ENCODE results near the gene AATK. TPM values are rescaled to one million over a fixed set of nuclear protein-coding genes. Genes with fewer than 3 reads are reported as not detected.

The AATK gene
- total and polyA plus RNA-seq, 10 donors: 2.5 to 69.5 (median 20.1) TPM

DNA sequence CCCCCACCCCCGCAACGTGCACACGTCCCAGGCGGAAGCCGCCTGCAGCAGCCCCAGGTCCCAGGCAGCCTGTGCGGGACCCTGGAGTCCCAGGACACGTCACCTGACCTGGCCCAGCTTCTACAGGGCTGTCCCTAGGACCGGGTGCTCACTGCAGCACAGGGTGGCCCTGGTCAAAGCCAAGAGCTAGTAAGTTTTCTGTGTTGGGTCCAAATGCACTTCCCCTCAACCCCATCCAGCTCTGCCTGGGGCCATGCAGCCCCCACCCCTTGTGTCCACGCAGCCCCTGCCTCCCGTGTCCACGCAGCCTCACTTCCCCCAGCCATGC lies 22.9 kb downstream of the AATK start:
- H3K4me3 ChIP-seq: no peak overlapping the region
- H3K36me3 ChIP-seq: no peaks in the 10 kb centered on the region
- H3K4me1 ChIP-seq: peaks cover 5 to 34% (median 12%) of the 10 kb centered on the region in 6 donors
- DNase-seq: no peak
- H3K9me3 ChIP-seq: no peaks in the 10 kb centered on the region
- intact Hi-C loops (cut with DNase I; ENCODE audit: low total_unique reads): loop anchor here (5.0 to 10.0 kb wide), 2 partner anchors 52 to 99 kb away; no protein-coding TSS in a partner anchor
- TF ChIP-seq CTCF (IDR thresholded peaks at IDR 0.05 in 8 of 11, conservative IDR thresholded peaks at IDR 0.05 in 3 of 11) (no peak), POLR2A (IDR thresholded peaks at IDR 0.05) (no peak), POLR2AphosphoS5 (IDR thresholded peaks at IDR 0.05) (no peak)
- H3K27me3 ChIP-seq (replicated peaks in 1 of 7): peaks cover 0 to 7% (median 0%) of the 10 kb centered on the region in 7 donors
- WGBS, 5 donors: 69 to 94% (median 84%) methylated on average over 2 to 11 of the region's 11 CpGs
- H3K27ac ChIP-seq: peak overlapping the region in 1 of 8 donors; percentile 28

- TF ChIP-seq POLR2A (IDR thresholded peaks at IDR 0.05) (no peak), CTCF (IDR thresholded peaks at IDR 0.05 in 8 of 11, conservative IDR thresholded peaks at IDR 0.05 in 3 of 11) (peak; percentile 45 to 82 (median 74)), POLR2AphosphoS5 (IDR thresholded peaks at IDR 0.05) (peak; percentile 57 to 65 (median 65))
- DNase-seq: peak; percentile 91
- intact Hi-C loops (cut with DNase I; ENCODE audit: low total_unique reads): loop anchor here (5.0 to 10.0 kb wide), 2 partner anchors 52 to 100 kb away; no protein-coding TSS in a partner anchor
- Histone ChIP-seq H3K4me3 (no peak overlapping the region), H3K36me3 (no peaks in the 10 kb centered on the region), H3K27ac (peak overlapping the region in 1 of 8 donors; percentile 28), H3K4me1 (peaks cover 5 to 34% (median 12%) of the 10 kb centered on the region in 6 donors), H3K27me3 (replicated peaks in 1 of 7) (peaks cover 0 to 7% (median 0%) of the 10 kb centered on the region in 7 donors), H3K9me3 (no peaks in the 10 kb centered on the region)
- 30 to 50% (median 41%) methylated on average over 12 to 25 of the region's 25 CpGs for WGBS, 5 donors
Measured at GRCh38 chr17:81142301-81143199, 23.5 kb downstream of the AATK start.

- intact Hi-C loops (cut with DNase I; ENCODE audit: low total_unique reads): loop anchor here (5.0 to 10.0 kb wide), 2 partner anchors 54 to 102 kb away; no protein-coding TSS in a partner anchor
- no peak for DNase-seq
- Histone ChIP-seq H3K4me3 (no peak overlapping the region), H3K27me3 (replicated peaks in 1 of 7) (peaks cover 0 to 7% (median 0%) of the 10 kb centered on the region in 7 donors), H3K27ac (no peak overlapping the region), H3K9me3 (no peaks in the 10 kb centered on the region), H3K4me1 (peaks cover 5 to 36% (median 15%) of the 10 kb centered on the region in 6 donors), H3K36me3 (no peaks in the 10 kb centered on the region)
- no peak for TF ChIP-seq CTCF (IDR thresholded peaks at IDR 0.05 in 8 of 11, conservative IDR thresholded peaks at IDR 0.05 in 3 of 11)
- no peak for TF ChIP-seq POLR2AphosphoS5 (IDR thresholded peaks at IDR 0.05)
- no peak for TF ChIP-seq POLR2A (IDR thresholded peaks at IDR 0.05)
- WGBS, 5 donors: 92 to 97% (median 94%) methylated on average over 27 to 37 of the region's 37 CpGs
Measured at GRCh38 chr17:81140695-81141094, 25.3 kb downstream of the AATK start.

GRCh38 chr17:81140018-81140417 lies 26.0 kb downstream of the AATK start:
- H3K27ac ChIP-seq: no peak overlapping the region
- intact Hi-C loops (cut with DNase I; ENCODE audit: low total_unique reads): loop anchor here (5.0 to 10.0 kb wide), 2 partner anchors 55 to 102 kb away; no protein-coding TSS in a partner anchor
- no peak for DNase-seq
- H3K36me3 ChIP-seq: no peaks in the 10 kb centered on the region
- TF ChIP-seq POLR2AphosphoS5 (IDR thresholded peaks at IDR 0.05) (no peak), CTCF (IDR thresholded peaks at IDR 0.05 in 8 of 11, conservative IDR thresholded peaks at IDR 0.05 in 3 of 11) (no peak), POLR2A (IDR thresholded peaks at IDR 0.05) (no peak)
- no peak overlapping the region for H3K4me3 ChIP-seq
- 77 to 91% (median 83%) methylated on average over 8 of the region's 8 CpGs for WGBS, 5 donors
- H3K4me1 ChIP-seq: peaks cover 5 to 36% (median 15%) of the 10 kb centered on the region in 6 donors
- peaks cover 0 to 7% (median 0%) of the 10 kb centered on the region in 7 donors for H3K27me3 ChIP-seq (replicated peaks in 1 of 7)
- H3K9me3 ChIP-seq: no peaks in the 10 kb centered on the region
